Glomerular endothelial cell (primary cell): Measurements from ENCODE around the gene MIB1. TPM values are rescaled to one million over a fixed set of nuclear protein-coding genes. Genes with fewer than 3 reads are reported as not detected.

Source experiments
- DNase-seq: peaks from one replicate; pipeline ENCODE4 v3.0.0-alpha.2; 2011; ENCODE audit warnings: low read depth, low spot score; ENCODE audit errors: extremely low read depth
- total RNA-seq: library from RNA; depleted of rRNA; stranded (reverse); fragments of >200 nt; gene quantifications from 2 replicates; pipeline ENCODE4 v1.2.3, GENCODE V29; 2015

Gene MIB1
- total RNA-seq, 1 donor from 2014 or later, result 26.9 TPM

DNA sequence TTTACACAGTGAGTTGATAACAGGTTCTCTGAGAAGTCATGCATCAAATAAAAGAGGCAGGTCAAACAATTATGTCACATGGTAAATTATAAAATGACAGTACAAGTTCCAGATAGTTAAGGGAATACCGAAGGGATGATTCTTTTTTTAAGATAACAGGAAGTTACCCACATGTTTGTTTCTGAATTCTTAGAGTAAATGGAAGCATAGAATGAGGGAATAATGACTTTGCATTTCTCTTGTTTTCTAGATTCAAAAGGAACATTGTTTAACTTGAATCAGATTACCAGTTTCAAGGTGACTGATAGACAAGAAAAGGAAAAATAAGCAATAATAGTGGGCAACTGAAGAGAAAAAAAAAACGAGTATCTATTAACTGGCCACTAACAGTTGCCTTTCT, 124.5 kb downstream of the MIB1 start:
- DNase-seq, result no peak

DNA sequence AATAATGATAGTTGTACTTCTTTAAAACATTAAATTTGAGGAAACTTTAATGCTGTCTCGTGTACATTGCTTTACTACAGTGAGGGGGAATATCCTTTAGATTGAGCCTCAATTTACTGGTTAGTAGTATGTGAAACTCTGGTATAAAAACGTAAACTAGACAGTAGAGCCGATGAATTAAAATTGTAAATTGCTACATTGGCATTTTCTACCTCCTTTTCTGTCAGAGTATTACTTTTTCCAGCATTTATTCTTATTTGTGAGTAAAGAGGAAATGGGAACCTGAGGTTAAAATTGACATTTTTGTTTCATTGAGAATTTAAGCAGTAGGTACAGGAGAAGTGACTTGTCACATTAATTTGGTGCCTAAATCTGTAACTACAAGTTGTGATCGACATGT, 128.2 kb downstream of the MIB1 start:
- no peak for DNase-seq

DNA sequence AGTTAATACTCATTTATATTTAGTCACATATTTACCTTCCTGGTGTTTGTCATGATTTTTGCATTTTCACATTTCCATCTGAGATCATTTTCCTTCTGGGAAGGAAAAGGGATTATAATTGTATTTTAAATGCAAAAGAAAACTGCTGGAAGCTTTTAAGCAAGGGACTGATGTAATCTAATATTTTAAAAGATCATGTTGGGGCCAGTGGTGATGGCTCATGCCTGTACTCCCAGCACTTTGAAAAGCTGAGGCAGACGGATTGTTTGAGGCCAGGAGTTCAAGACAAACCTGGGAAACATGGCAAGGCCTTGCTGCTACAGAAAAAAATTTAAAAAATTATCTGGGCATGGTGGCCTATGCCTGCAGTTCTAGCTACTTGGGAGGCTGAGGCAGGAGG, 149.0 kb downstream of the MIB1 start:
- DNase-seq, result no peak

DNA sequence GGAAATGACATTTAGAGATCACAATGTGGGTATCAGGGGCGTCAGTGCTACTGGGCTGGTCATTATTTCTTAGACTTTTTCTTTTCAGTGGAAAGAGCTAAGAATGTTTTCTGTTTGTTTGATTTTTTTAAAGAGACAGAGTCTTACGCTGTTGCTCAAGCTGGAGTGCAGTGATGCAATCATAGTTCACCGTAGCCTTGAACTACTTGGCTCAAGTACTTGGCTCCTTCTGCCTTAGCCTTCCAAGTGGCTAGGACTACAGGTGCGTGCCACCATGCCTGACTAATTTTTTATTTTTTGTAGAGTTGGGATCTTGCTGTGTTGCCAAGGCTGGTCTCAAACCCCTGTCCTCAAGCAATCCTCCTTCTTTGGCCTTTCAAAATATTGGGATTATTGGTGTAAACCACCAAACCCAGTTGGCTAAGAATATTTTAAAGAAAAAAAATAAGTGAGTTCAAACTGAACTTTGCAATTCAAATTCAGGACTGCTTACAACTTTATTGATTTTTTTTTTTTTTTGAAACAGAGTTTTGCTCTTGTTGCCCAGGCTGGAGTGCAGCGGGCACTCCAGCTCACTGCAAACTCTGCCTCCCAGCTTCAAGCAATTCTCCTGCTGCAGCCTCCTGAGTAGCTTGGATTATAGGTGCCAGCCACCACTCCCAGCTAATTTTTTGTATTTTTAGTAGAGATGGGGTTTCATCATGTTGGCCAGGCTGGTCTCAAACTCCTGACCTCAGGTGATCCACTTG, 154.2 kb downstream of the MIB1 start:
- DNase-seq, result no peak

DNA sequence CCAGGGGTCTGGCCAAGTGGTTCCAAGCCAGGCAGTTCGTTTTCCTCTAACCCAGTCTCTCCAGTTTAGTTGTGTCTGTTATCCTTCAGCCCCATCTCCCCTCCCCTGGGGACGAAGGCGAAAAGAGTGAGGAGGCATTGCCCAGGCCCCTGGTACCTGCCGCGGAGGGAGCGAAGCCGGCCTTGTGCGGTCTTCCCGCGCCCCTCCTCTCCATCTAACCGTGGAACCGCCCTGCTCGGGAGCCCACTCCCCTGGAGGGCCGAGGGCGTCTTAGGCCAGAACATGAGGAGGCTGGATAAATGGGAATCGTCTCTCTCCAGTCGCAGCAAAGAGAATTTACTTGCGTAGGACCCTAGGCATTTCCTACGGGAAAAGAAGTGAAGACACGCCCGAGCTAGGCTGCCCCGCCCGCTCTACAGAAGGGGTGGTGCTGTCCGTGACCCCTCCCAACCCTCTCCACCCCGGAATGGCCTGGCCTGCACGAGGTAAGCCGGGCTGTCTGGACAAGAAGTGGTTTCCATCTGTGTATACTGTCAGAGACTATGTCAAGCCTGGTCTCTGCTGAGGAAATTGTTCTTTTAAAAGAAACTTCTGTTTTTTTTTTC, 156.2 kb downstream of the MIB1 start:
- DNase-seq, result no peak

DNA sequence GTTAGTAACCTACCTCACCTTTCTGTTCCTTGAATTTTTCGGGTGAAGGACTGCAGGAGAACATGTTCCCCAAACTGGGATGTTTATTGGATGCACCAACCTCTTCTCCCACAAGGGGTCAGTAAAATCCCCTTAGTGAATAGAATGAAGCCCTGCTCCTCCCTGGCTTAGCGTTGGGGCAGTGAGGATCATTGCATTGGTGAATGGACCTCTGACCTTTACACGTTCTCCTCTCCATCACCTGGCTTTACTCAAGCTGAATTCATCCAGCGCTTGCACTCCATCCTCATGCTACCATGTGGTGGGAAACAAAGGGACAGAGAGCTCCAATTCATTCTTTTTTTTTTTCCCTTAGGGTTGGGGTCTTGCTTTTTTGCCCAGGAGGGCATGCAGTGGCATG, 157.2 kb downstream of the MIB1 start:
- DNase-seq, result no peak

DNA sequence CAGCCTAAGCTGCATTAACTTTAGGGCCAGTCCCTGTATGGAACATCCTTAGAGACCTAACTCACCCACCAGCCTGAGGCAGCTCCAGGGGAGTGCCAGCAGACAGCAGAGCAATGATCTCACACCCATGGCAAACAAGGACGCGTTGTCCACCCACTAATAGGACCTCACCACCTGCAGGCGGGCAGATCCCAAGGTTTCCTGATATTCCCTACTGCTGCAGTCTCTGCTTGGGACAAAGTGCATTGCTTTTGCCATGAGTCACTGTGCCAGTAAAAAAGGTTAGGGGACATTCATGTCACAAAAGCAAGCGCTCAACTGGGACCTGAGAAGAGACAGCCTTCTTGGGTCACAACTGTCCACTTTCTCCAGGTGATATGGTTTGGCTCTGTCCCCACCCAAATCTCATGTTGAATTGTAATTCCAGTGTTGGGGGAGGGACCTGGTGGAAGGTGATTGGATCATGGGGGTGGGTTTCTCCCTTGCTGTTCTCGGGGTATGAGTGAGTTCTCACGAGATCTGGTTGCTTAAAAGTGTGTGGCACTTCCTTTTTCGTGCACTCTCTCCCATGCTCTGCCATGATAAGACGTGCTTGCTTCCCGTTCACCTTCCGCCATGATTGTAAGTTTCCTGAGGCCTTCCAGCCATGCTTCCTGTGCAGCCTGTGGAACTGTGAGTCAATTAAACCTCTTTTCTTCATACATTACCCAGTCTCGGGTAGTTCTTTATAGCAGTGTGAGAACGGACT, 160.2 kb downstream of the MIB1 start:
- DNase-seq, result no peak

DNA sequence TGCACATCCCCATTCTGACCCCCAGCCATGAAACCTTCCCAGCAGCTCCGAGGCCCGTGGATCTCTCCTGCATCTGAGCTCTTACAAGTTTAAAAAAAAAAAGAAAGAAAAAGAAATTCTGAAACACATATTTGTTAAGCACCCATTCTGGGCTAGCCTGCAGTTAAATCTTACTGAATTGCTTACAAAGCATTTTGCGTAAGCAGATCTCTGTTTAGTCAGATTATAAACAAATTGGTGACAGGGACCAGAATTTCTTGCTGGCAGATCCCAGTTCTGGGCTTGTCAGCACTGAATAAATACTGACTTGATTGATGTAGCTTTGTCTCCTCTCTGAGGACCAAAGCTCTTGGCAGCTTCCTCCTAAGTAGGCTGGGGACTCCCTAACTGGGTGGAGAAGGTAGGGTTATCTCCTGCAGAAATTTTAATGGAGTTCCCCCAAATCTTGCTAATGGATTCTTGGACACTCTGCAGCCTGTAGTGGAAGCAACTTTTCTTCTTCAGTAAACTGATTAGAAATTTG, 160.9 kb downstream of the MIB1 start:
- no peak for DNase-seq

DNA sequence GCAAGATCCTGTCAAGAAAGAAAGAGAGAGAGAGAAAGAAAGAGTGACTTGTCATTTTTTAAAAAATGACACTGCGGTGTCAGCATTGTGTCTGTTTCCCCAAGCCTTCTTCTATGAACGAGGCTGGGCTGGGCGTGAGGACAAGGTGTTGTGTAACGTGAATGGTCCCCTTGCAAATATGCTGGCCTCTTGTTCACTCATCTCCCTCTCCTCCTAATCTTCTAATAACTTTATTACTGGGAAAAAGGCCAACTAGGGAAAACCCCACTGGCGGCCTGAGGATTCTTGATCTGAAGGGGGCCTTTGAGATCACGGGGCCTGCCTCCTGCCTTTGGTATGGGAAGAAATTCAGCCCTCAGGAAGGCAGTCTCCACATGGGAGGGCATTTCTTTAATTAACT, 163.1 kb downstream of the MIB1 start:
- no peak for DNase-seq

DNA sequence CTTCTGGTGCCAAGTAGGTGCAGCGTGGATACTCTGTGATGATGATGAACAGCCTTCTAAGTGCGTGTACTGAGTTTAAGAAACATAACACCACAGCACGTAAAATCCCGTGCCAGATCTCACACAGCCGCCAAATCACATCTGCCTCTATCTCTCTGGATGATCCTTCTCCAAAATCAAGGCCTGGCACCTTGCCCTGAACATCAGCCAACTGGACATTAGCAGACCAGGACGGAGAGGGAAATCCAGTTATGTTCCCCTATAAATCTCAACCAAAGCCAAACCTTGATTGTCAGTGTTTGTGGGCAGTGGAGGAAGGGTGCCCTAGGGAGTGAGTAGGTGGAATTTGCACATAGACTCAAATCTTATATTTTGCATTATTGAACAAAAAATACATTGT, 164.3 kb downstream of the MIB1 start:
- no peak for DNase-seq

DNA sequence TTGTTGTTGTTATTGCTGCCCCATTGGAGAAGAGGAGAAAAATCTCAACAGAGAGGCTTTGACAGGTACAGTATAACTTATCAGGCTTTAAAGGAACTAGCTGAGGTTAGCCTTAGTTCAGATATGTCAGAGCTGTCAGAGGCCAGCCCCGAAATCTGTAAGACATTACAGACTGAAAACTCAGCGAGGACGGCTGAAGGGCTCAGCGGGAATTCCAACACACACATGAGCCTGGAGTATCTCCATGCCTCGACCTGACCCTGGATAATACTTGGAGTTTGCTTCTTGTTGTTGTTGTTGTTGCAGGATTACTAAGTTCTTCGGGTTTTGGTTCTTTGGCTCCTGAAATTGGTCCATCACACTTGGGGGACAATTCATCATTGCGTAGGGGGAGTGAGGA, 166.9 kb downstream of the MIB1 start:
- DNase-seq, result no peak

DNA sequence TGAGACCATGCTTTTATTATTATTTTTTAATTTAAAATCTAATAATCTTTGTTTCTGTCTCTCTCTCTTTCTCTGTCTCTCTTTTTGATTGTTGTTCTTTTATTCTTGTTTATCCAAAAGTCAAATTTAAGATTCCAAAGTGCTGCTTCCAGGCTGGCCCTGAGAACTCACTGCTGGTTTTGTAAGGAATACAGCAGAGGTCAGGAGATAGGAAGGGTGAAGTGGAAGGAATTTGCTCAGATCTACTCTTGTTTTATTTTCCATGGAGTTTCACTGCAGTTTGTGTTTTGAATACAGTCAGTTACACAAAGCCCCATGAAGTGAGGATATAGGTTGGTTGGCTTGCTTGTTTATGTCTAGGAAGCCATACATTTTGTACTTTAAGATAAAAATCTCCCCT, 168.1 kb downstream of the MIB1 start:
- DNase-seq, result no peak

DNA sequence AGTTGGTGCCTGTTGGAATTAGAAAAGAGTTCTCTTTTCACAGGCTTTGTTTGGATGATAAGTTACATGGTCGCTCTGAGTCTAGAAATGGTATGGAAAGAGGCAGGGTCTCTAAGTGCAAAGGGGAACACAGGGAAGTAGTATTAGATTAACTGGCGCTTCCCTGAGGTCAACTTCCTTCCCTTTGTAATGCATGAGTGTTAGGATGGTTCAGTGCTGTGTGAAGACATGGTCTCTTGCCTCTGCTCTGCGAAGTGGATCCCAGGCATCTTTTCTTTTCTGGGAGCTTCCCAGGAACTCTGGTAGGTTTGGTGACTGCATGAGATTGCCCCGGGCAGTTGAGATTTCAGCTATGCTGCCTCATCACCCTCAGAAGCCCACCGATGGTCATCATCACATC, 170.3 kb downstream of the MIB1 start:
- no peak for DNase-seq

DNA sequence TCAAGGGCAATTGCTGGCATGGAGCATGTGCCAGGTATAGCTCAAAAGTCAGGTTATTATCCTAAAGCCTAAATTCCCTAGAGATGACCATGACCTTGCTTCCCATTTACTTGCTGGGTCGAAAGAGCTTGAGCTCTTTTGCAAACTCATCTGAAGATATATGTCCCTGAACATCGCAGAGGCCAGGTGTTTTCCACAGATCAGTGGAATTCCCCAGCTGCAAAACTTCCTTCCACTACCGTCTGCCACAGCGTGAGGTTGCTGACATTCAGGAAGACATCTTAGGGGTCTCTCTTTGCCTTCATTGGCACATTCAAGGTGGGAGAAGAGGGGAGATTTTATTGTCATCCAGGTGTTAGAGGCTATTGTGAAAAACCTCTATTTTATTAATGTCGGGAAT, 171.0 kb downstream of the MIB1 start:
- no peak for DNase-seq

DNA sequence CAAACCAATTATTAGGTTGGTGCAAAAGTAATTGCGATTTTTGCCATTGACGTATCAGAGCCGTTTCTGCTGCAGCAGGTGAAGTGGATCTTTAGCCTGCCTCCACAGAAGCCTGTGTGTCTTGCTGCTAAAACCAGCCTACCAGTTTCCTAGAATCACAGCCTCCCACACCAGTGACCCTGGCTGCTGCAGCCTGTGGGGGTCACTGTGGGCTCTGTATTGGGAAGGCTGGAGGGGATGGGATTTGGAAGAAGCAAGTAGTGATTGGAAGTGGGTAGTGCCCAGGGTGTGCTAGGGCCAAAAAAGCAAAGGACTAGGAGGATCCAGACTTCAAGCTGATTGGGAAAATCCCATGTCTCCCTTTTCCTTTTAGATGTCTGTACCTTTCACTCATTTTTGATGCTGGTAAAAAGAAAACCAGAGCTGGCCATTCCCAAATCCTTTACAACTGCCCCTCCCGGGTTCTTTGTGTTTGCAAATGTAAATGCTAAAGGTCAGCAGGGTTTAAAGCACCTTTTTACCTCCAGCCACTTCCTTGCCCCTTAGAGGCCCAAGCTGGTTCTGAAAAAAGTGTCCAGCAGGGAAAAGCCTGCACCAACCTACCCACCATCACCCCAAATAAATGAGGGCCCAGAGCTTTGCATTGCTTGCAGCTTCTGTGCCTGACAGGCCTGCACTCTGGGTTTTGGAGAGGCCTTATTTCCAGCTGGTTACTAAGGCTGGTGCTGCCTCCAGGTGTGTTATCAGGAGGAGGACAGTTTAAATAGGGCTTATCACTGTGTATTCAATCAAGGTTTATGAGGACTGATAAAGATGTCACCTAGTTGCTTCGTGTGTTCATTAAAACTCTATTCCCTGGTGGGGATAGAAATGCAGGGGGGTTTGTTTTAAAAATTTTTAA, 172.0 kb downstream of the MIB1 start:
- no peak for DNase-seq

DNA sequence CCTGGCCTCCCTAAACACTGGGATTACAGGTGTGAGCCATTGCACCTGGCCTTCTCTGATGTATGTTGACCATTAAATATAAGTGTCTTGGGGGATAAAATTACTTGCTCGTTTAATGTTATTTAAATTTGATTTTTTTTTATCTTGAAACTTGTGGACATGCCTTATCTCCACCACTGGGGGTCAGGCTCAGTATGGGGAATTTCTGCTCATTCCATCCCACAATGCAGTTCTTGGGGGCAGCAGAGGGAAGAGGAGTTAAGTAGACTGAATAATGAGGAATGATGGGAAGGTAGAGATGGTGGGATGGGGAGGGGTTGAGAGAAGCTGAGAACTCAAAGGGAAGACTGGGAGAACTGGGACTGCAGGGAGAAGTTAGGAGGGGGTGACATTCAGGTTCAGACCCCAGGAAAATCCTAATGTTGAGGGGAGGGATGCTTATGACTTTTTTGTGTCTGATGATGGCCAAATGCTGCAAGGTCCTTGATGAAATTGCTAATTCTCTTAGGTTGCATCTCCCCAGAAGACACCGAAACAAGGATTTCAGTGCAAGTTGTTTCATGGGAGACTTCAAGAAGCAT, 174.2 kb downstream of the MIB1 start:
- DNase-seq, result no peak

DNA sequence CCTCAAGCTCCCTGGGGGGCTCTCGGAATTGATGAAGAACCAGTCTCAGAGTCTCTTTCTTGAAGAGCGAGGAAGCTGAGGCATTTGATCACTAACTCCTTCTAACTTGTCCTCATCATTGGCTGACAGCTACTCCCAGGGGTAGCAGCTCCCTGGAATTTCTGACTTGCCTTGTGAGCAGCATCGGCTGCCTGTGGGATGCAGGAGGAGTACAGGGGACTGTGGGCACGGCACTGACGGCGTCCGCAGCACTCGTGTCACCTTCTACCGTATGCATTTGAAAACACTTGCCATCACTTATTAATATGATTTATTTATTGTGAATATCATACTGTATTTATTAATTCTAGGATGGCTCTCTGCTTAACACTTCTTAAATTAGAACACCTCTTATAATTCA, 175.0 kb downstream of the MIB1 start:
- DNase-seq, result no peak

DNA sequence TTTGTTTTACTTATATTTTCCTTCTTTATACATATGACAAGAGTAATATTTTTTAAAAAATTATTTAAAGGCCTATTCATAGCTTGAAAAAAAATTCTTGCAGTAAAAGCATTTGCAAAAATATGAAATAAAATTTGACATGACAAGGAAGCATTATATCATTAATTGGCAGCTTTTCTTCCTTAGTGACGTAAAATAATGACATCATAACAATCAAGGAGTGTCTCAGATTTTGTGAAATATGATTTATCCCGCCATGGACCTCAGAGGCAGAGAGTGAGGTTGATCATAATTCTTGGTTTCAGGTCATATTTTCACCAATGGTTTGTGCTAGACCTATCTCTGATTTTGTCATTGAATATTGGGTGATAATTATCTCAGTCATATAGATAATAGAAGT, 176.0 kb downstream of the MIB1 start:
- no peak for DNase-seq

DNA sequence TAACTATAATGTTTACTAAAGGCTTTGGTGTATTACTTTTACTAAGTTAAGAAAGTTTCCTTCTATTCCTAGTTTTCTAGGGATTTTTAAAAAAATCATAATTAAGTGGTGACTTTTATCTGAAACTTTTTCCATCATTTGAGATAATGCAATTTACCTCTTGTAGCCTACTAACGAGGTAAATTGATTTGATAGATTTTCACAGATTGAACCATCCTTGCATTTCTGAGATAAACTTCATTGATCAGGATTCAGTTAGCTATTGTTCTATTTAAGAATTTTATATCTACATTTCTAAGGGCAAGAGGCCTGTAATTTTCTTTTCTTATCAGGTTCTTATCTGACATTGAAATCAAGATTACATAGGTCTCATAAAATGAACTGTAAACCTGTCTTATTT, 178.1 kb downstream of the MIB1 start:
- no peak for DNase-seq
